Retinal pigment epithelial cell (primary cell): ENCODE data around the gene UGT1A1.

Experiments used
- DNase-seq: peaks from one replicate; pipeline ENCODE4 v3.0.0-alpha.2; 2010; ENCODE audit warnings: low read depth
- H3K4me3 ChIP-seq: 2 replicates; pipeline ENCODE4 v1.5.1; 2011; ENCODE audit warnings: mild to moderate bottlenecking, low read length, control low read depth, moderate library complexity
- TF ChIP-seq, protein P1 (sequence below): conservative IDR thresholded peaks from 2 replicates; pipeline ENCODE4 v1.5.1; 2011; ENCODE audit warnings: low read depth, low read length, control low read depth, inconsistent platforms

UGT1A1 gene

GRCh38 chr2:233775414-233775813, 15.3 kb downstream of the UGT1A1 start:
- DNase-seq: no peak
- H3K4me3 ChIP-seq: no peak overlapping the region
- TF ChIP-seq, protein P1, sequence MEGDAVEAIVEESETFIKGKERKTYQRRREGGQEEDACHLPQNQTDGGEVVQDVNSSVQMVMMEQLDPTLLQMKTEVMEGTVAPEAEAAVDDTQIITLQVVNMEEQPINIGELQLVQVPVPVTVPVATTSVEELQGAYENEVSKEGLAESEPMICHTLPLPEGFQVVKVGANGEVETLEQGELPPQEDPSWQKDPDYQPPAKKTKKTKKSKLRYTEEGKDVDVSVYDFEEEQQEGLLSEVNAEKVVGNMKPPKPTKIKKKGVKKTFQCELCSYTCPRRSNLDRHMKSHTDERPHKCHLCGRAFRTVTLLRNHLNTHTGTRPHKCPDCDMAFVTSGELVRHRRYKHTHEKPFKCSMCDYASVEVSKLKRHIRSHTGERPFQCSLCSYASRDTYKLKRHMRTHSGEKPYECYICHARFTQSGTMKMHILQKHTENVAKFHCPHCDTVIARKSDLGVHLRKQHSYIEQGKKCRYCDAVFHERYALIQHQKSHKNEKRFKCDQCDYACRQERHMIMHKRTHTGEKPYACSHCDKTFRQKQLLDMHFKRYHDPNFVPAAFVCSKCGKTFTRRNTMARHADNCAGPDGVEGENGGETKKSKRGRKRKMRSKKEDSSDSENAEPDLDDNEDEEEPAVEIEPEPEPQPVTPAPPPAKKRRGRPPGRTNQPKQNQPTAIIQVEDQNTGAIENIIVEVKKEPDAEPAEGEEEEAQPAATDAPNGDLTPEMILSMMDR: no peak

GRCh38 chr2:233778030-233778429, 18.0 kb downstream of the UGT1A1 start, which contains the start of gene MROH2A:
Gene MROH2A, plus strand, starts transcription at chr2:233778330. Its CDS starts 1,029 bp downstream, at chr2:233779359.
- no peak for DNase-seq
- H3K4me3 ChIP-seq: no peak within 1 kb of the TSS
- TF ChIP-seq, protein P1: no peak

DNA sequence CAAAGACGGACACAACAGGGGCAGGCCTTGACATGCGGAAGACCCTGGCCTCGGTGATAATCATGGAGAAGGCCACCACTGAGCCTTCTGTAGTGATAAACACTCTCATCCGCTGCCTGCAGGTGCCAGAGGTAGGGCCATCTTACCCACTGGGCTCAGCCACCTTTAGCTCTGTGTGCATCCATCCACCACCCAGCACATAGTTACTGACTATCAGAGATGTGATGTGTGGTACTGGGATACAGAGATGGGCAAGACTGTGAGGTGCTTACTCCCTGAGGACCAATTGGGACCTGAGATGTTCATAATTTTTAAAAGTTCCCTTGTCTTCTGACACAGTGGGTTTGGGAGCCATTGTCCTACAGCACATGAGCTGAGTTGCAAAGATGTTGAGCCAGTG, 19.7 kb downstream of the UGT1A1 start:
- no peak for DNase-seq
- H3K4me3 ChIP-seq: no peak overlapping the region
- TF ChIP-seq, protein P1: no peak

DNA sequence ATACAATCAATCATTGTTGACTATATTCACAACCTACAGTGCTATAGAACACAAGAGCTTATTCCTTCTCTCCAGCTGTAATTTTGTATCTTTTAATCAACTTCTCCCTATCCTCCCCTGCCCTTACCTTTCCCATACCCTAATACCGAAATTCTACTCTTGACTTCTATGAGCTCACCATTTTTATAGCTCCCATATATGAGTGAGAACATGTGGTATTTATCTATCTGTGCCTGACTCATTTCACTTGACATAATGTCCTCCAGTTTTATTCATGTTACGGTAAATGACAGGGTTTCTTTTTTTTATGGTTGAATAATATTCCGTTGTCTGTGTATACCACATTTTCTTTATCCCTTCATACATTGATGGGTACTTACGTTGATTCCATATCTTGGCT, 20.7 kb downstream of the UGT1A1 start:
- no peak for DNase-seq
- TF ChIP-seq, protein P1: no peak
- no peak overlapping the region for H3K4me3 ChIP-seq

- no peak overlapping the region for H3K4me3 ChIP-seq
- DNase-seq: no peak
- TF ChIP-seq, protein P1: no peak
These were observed 29.5 kb downstream of the UGT1A1 start for GRCh38 chr2:233789554-233789953.

DNA sequence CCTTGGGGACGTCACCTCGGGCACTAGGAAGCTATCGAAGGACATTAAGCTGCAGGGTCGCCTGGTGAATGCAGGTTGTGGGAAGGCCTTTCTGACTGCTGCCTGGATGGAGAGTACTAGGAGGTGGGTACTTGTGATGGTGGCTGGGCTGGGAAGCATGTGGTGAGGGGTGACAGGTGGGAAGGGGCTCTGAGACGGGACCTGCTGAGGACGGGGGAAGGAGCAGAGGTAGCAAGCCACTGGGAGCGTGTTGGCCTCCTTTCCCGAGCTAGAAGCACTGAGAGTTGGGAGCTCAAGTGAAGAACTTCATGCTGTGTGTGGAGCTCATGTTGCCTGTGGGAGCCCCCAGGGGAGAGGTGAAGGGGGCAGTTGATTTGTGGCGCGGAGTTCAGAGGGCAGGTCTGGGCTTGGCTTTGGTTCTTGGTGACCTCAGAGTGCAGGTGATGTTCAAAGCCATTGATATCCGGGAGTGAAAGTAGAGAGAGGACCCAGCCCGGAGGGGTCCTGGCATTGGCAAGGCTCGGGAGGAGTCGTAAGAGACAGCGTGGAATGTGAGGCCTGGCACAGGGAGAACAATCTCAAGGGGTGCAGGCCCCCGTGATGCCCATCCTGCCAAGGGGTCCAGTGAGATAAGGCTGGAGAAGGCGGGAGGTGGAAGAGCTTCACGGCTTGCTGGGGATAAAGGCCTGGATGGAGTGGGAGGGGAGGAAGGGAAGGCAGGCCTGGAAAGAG, 31.2 kb downstream of the UGT1A1 start:
- no peak for DNase-seq
- TF ChIP-seq, protein P1: no peak
- H3K4me3 ChIP-seq: no peak overlapping the region

- no peak overlapping the region for H3K4me3 ChIP-seq
- TF ChIP-seq, protein P1: no peak
- DNase-seq: no peak
These were observed 31.8 kb downstream of the UGT1A1 start for GRCh38 chr2:233791883-233792329.
